HG03066 (cell line): Measurements from ENCODE around the gene MVB12B.

Source experiments
- ATAC-seq: cut with Tn5 transposase; IDR thresholded peaks from one replicate; pipeline ENCODE4 v1.9.1; 2021; ENCODE audit warnings: low read depth; ENCODE audit not compliant: unreplicated experiment

MVB12B gene

GRCh38 chr9:126443144-126443543, 116.5 kb downstream of the MVB12B start:
- ATAC-seq, result no peak

GRCh38 chr9:126448136-126448535, 121.5 kb downstream of the MVB12B start:
- ATAC-seq, result no peak

DNA sequence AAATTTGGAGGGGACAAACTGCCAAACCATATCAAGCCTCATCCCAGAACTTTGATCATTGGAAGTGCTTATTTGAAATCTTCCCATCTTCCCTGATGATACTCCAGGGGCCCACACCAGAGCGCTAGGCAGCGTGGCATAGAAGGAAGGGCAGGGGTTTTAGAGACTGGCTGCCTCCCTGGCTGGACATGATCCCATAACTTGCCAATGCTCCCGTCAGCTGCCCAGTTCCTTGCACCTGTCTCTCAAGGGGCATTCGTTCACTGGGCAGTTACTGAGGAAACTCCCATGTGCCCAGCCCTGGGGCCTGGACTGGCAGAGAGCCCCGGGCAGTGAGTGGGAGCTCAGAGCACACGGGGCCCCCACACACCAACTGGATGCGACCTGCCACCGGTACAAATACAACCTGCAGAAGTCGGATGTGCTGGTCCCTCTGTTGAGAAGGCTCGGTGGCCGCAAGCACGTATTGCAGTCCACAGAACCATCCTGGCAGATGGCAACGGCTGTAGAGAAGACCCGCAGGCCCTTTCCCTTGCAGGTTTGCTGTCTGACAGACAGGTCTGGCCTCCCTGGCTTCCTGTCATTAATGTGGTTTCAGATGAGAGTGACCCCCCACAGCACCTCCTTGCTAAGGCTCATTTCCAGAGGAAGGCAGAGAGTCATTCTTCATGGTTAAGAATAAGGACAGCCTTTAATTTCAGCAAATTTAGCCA, 122.4 kb downstream of the MVB12B start:
- no peak for ATAC-seq

DNA sequence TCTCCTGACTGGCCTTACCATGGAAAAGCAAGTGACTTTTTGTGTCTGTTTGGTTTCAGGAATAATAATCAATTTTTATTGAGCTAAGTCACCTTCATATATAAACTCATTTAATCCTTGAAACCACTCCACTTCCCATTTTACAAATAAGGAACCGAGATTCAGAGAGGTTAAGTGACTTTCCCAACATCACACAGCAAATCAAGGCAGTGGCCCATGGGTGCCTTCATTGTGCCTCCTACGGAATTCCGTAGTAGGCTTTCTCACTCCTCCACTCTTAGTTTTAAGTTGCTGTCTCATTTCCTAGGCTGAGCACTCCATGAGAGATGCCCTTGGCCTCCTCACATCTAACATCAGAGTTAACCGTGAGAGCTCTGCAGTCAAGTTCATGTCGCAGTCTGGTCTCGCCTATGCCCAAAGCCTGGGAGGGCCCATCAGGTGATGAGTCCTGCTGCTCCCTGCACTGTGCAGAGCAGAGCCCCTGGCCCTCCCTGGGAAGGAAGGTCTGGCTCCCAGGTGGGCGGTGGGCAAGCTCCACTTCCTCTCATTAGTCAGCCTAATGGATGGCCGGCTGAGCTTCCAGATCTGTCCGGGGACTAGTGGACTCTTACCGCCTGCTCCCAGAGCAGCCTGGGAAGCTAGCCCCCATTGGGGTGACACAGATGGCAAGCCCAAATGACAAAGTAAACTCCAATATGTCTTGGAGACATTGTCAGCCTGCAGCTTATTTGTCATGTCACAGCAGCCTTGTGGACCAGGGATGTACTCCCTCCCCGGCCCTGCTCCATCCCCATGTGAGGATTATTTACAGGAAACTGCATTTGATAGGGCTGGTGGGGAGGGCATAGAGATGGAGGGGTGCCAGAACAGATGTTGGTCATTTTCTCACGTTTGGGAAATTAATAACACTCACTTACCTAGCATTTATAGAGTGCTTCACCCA, 123.4 kb downstream of the MVB12B start:
- ATAC-seq, result no peak

- ATAC-seq, result no peak
These were observed 124.1 kb downstream of the MVB12B start for GRCh38 chr9:126450668-126451205.

DNA sequence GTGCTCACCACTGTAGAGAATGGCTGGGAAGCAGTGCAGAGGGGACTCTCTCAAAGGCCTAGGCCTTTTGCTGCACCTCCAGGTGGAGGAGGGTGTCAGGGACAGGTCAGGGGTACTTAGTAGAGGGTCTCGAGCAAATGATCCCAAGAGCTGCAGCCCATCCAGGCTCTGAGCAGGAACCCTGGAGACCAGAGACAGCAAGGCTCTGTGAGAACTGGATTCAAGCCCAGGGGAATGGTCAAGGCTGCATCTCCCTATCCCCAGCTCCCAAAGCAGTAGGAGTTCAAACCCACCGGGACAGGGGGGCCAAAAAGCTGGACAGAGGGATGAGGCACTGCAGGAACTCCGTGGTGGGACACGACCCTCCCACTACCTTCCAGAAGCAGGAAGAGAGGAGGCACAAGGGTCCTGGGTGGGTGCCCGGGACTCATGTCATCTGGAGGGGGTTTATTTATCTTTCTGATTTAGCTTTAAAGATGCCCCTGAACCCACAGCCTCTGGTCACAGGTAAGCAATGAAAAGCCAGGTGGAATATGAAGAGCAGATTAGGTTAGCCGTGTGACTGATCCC, 124.8 kb downstream of the MVB12B start:
- ATAC-seq, result no peak

- no peak for ATAC-seq
These were observed 125.5 kb downstream of the MVB12B start for GRCh38 chr9:126452106-126452505.

- no peak for ATAC-seq
These were observed 126.7 kb downstream of the MVB12B start for GRCh38 chr9:126453156-126453963.

DNA sequence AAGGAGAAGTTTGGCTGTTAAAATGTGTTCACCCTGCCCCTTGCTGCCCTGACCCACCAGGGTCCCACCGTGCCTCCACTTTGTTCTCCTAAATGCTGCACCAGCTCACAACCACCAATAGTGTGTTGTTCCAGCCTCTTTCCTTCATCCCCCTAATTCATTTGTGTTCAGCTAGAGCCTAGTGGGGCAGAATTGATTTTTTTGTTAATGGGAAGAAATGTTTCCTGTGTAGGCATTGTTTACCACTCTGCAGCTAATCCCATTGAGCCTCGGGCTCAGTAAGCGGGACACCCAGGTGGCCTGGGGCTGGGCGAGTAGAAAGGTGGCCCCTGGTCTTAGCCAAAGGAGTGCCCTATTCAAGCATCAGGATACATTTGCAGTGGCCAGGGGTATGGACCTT, 127.6 kb downstream of the MVB12B start:
- no peak for ATAC-seq

DNA sequence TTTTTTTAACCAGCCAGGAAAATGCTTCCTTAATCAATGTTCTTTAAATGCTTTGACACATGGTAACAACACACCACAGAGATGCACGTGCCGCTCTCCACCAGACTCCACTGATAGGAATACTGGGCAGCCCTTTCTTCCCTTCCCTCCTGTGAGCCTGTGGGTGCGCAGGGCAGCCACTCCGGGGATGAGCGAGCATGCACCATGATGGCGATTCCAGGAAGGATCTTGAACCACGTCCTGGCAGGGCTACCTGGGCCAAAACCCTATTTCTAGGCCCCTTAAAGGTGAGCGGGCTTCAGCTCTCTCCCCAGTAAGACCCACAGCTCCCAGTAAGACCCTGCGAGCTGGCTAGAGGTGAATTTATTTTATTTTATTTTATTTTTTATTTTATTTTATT, 128.2 kb downstream of the MVB12B start:
- no peak for ATAC-seq

GRCh38 chr9:126456441-126457174, 130.0 kb downstream of the MVB12B start:
- ATAC-seq, result no peak

DNA sequence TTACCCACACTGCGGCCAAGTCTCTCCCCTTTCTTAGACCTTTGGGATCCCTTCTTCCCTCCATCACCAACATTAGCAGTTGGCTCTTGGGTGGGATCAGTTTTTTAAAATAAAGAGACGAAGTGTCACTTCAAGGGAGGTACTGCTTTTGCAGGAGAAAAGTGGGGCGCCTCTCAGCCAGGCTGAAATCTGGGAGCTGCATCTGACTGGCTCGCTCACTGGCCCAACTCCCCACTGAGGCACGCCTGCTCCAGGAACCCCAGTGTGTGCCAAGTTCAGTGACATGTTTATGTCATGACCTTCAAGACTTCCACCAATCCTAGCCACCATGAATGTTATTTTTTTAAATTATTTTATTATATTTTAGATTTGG, 130.5 kb downstream of the MVB12B start:
- ATAC-seq, result no peak

DNA sequence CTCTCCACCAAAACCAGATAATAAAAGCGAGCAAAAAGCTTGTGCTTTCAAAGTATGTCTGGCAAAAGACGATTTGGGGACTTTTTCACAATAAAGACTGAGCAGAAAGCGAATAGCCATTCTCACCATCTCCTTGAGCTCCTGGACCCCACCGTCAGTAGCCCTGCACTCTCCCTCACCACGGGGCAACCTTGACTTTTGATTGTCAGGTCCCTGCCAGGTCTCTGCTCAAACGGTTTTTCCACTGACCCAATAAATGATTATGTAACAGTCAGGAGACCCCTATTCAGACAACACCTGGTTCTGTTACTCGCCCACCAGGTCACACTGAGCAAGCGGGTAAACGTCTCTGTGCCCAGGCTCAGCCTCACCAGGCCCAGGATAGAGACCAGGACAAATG, 131.3 kb downstream of the MVB12B start:
- no peak for ATAC-seq

DNA sequence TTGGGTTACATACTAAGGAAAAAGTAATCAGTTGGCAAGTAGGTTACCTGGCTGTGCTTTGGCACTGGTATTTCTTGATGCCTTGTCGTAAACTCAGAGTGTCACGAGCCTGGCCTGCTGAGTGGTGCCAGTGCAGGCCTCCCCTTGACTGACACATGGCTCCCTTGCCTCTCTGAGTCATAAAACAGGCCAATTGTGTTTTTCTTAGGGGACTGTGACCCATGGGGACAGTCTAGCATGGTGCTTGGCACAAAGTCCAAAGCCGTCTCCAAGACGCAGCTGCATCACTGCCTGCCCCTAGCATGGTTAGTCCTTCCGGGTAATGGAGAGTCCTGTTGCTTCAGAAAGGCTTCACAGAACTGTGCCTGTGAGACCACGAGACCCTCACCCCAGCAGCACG, 132.5 kb downstream of the MVB12B start:
- no peak for ATAC-seq

DNA sequence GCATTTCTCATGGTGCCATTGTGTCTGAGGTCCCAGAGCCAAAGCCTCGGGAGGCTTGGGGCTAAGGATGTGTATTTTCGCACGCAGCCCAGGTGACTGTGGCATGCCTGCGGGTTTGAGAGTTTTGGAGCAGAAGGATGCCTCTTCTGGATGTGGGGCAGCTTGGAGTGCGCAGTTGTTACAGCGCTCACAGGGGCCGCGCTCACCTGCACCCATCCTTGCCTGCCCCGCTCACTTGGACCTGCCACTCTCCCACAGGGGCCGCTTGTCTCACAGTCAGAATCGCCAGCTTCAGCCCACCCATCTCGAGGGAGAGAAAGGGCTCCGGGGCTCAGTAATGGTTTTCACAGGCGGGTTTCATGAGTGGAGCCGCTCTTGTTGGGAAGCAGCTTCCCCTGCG, 132.9 kb downstream of the MVB12B start:
- ATAC-seq, result no peak

DNA sequence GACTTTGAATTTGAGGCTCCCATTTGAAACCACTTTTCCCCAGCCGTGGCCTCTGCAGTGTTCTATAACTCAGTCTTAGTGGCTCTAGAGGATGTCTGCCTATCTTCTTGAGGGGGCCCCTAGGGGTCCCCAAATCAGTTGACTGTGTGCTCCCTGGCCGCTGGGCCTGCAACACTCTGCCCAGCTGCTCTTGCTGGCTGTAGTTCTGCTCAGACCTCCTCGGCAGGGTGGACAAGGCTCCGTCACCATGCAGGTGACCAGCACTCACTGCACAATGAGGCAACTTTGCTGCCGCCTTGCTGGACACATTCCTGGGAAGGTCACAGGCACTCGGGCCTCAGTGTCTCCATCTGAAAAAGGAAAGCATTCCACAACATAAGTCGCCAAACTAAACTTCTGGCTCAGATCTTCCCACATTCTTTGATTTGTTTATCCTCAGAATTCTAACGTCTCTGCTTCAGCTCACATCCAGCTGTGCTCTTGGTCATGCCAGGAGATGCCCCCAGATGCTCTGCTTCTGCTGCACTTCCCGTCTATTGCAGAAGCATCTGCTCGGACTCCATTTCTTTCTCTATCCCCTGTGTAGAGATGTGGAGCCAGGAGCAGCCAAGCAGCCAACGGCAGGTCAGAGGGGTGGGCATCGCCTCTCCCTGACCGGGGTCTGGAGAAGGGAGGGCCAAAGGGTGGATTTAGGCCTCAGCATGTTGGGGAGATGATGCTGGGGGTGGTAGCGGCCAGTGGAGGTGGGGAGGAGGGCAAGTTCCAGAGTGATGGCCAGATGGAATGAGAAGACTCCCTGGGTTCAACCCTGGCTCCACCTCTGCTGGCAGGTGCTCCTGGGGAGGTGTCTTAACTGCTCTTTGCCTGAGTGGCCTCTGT, 133.6 kb downstream of the MVB12B start:
- ATAC-seq, result no peak

- no peak for ATAC-seq
These were observed 134.4 kb downstream of the MVB12B start for GRCh38 chr9:126461029-126461428.

DNA sequence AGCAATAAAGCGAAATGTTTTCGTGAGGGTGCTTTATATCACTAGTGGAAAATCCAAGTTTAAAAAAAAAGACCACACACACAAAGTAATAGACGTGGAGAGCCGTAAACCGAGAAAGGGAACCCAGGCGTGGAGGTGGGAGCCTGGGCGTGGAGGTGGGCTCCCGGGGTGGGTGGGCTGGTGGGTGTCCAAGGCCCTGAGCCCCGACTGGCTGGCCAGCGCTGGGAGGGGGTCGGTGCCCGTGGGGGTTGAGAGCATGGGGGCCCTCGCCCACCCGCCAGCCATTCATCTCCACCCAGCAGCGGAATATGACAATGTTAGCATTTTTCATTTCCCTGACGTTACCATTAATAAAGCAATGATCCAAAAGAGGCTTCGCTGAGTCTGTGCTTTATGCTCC, 135.0 kb downstream of the MVB12B start:
- ATAC-seq, result no peak

DNA sequence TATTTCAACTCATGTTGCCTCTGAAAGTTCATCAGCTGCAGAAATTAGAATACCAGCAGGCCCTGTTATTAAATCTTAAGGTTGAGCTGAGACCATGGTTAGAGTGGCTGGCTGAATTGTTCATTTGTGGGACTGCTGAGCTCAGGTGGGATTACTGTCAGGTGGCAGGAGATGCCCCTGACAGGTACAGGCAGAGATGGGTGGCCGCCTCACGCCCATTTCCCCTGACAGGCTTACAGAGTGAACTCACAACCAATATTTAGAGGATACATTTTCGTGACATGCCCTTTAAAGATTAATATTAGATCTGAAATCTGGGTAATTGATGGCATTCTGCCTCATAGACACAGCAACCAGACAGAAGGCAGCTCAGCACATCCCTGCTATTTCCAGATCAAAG, 136.0 kb downstream of the MVB12B start:
- no peak for ATAC-seq
